Liver (tissue), 3 donors: ENCODE data around the gene BIN1.

ENCODE experiments used
- ATF3 ChIP-seq: IDR thresholded peaks from 2 replicates; pipeline ENCODE4 v1.6.1; 2016; ENCODE audit warnings: antibody characterized with exemption
- CTCF ChIP-seq: fragments of 150-350 bp; IDR thresholded peaks from 2 replicates; pipeline ENCODE4 v1.5.1; 2017; ENCODE audit warnings: improper control_type of control experiment, low read depth, low read length; ENCODE audit not compliant: missing input control
- EGR1 ChIP-seq, 2 donors: IDR thresholded peaks; 2 replicates each; pipeline ENCODE4 v1.6.1; 2016 to 2018; ENCODE audit warnings: antibody characterized with exemption in 2 of 2, low read depth in 2 of 2
- FOXA1 ChIP-seq: IDR thresholded peaks from 2 replicates; pipeline ENCODE4 v1.6.1; 2016; ENCODE audit warnings: antibody characterized with exemption
- GABPA ChIP-seq, 2 donors: IDR thresholded peaks in 1 of 2; conservative IDR thresholded peaks in 1 of 2; 2 replicates each; pipeline ENCODE4 v1.6.1; 2016; ENCODE audit warnings: antibody characterized with exemption in 2 of 2, mild to moderate bottlenecking in 1 of 2, moderate library complexity in 1 of 2
- JUND ChIP-seq, 2 donors: IDR thresholded peaks; 2 replicates each; pipeline ENCODE4 v1.6.1; 2016; ENCODE audit warnings: antibody characterized with exemption in 2 of 2
- NR2F2 ChIP-seq: IDR thresholded peaks from 2 replicates; pipeline ENCODE4 v1.6.1; 2016; ENCODE audit warnings: antibody characterized with exemption
- RAD21 ChIP-seq, 2 donors: IDR thresholded peaks; 2 replicates each; pipeline ENCODE4 v1.6.1; 2016; ENCODE audit warnings: antibody characterized with exemption in 2 of 2, mild to moderate bottlenecking in 2 of 2
- TAF1 ChIP-seq: conservative IDR thresholded peaks from 2 replicates; pipeline ENCODE4 v1.6.1; 2016; ENCODE audit warnings: antibody characterized with exemption, mild to moderate bottlenecking
- YY1 ChIP-seq: IDR thresholded peaks from 2 replicates; pipeline ENCODE4 v1.6.1; 2016; ENCODE audit warnings: antibody characterized with exemption, mild to moderate bottlenecking
- TF ChIP-seq, protein P1 (sequence below): IDR thresholded peaks from 2 replicates; pipeline ENCODE4 v1.6.1; 2016; ENCODE audit warnings: antibody characterized with exemption
- TF ChIP-seq, protein P2 (sequence below): IDR thresholded peaks from 2 replicates; pipeline ENCODE4 v1.6.1; 2016; ENCODE audit warnings: antibody characterized with exemption
- TF ChIP-seq, protein P3 (sequence below): IDR thresholded peaks from 2 replicates; pipeline ENCODE4 v1.6.1; 2016; ENCODE audit warnings: antibody characterized with exemption, mild to moderate bottlenecking
- donor health status: healthy.
- donor health status: healthy.

- TF ChIP-seq CTCF (no peak), ATF3 (no peak), NR2F2 (no peak), JUND (IDR thresholded peaks at IDR 0.05) (no peak), EGR1 (IDR thresholded peaks at IDR 0.05; ENCODE audit: low read depth in 2 of 2) (no peak), TAF1 (no peak), YY1 (no peak), GABPA (IDR thresholded peaks at IDR 0.05 in 1 of 2, conservative IDR thresholded peaks at IDR 0.05 in 1 of 2) (no peak), RAD21 (IDR thresholded peaks at IDR 0.05) (no peak), FOXA1 (no peak)
- TF ChIP-seq, protein P1, sequence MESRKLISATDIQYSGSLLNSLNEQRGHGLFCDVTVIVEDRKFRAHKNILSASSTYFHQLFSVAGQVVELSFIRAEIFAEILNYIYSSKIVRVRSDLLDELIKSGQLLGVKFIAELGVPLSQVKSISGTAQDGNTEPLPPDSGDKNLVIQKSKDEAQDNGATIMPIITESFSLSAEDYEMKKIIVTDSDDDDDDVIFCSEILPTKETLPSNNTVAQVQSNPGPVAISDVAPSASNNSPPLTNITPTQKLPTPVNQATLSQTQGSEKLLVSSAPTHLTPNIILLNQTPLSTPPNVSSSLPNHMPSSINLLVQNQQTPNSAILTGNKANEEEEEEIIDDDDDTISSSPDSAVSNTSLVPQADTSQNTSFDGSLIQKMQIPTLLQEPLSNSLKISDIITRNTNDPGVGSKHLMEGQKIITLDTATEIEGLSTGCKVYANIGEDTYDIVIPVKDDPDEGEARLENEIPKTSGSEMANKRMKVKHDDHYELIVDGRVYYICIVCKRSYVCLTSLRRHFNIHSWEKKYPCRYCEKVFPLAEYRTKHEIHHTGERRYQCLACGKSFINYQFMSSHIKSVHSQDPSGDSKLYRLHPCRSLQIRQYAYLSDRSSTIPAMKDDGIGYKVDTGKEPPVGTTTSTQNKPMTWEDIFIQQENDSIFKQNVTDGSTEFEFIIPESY: no peak
- TF ChIP-seq, protein P2, sequence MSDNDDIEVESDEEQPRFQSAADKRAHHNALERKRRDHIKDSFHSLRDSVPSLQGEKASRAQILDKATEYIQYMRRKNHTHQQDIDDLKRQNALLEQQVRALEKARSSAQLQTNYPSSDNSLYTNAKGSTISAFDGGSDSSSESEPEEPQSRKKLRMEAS: no peak
- TF ChIP-seq, protein P3, sequence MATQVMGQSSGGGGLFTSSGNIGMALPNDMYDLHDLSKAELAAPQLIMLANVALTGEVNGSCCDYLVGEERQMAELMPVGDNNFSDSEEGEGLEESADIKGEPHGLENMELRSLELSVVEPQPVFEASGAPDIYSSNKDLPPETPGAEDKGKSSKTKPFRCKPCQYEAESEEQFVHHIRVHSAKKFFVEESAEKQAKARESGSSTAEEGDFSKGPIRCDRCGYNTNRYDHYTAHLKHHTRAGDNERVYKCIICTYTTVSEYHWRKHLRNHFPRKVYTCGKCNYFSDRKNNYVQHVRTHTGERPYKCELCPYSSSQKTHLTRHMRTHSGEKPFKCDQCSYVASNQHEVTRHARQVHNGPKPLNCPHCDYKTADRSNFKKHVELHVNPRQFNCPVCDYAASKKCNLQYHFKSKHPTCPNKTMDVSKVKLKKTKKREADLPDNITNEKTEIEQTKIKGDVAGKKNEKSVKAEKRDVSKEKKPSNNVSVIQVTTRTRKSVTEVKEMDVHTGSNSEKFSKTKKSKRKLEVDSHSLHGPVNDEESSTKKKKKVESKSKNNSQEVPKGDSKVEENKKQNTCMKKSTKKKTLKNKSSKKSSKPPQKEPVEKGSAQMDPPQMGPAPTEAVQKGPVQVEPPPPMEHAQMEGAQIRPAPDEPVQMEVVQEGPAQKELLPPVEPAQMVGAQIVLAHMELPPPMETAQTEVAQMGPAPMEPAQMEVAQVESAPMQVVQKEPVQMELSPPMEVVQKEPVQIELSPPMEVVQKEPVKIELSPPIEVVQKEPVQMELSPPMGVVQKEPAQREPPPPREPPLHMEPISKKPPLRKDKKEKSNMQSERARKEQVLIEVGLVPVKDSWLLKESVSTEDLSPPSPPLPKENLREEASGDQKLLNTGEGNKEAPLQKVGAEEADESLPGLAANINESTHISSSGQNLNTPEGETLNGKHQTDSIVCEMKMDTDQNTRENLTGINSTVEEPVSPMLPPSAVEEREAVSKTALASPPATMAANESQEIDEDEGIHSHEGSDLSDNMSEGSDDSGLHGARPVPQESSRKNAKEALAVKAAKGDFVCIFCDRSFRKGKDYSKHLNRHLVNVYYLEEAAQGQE: no peak
These were observed 98.5 kb downstream of the BIN1 start for GRCh38 chr2:127008265-127009015.
